Osteoblast (primary cell): ENCODE results near the gene HOMEZ. TPM values are rescaled to one million over a fixed set of nuclear protein-coding genes. Genes with fewer than 3 reads are reported as not detected.
"Not testable (repeated sequence)": the region's sequence is repeated elsewhere in the genome, so short reads cannot be mapped to it uniquely, and the experiment has no call there.

ENCODE experiments used
- DNase-seq: peaks from one replicate; pipeline ENCODE4 v3.0.0; 2011; ENCODE audit warnings: low spot score, mixed read lengths; ENCODE audit not compliant: insufficient read length; ENCODE audit errors: missing footprints
- H2AFZ ChIP-seq: 2 replicates; pipeline ENCODE4 v1.6.0; 2011; ENCODE audit warnings: mild to moderate bottlenecking, low read length
- H3K27ac ChIP-seq: 2 replicates; pipeline ENCODE4 v1.5.1; 2011; ENCODE audit warnings: mild to moderate bottlenecking, low read depth, low read length, moderate library complexity
- H3K27me3 ChIP-seq: 2 replicates; pipeline ENCODE4 v1.6.0; 2012; ENCODE audit warnings: mild to moderate bottlenecking, control low read depth, inconsistent platforms, low read length, moderate library complexity; ENCODE audit not compliant: insufficient read depth
- H3K36me3 ChIP-seq: 2 replicates; pipeline ENCODE4 v1.5.1; 2011; ENCODE audit warnings: mild to moderate bottlenecking, low read length, control low read depth, moderate library complexity; ENCODE audit not compliant: insufficient read depth
- H3K4me1 ChIP-seq: 2 replicates; pipeline ENCODE4 v1.5.1; 2011; ENCODE audit warnings: mild to moderate bottlenecking, low read length, control low read depth, moderate library complexity; ENCODE audit not compliant: insufficient read depth
- H3K4me2 ChIP-seq: 2 replicates; pipeline ENCODE4 v1.6.0; 2011; ENCODE audit warnings: mild to moderate bottlenecking, low read length; ENCODE audit not compliant: insufficient read depth
- H3K4me3 ChIP-seq: fragments of 200-600 bp; sonication (generic); 3 replicates; pipeline ENCODE4 v1.5.1; 2012; ENCODE audit warnings: mild to moderate bottlenecking, low read length, inconsistent platforms; ENCODE audit not compliant: insufficient read depth
- H3K79me2 ChIP-seq: 2 replicates; pipeline ENCODE4 v1.6.0; 2012; ENCODE audit warnings: mild to moderate bottlenecking, low read length, control low read depth, inconsistent platforms; ENCODE audit not compliant: insufficient read depth
- H3K9me3 ChIP-seq: 2 replicates; pipeline ENCODE4 v1.5.1; 2011; ENCODE audit warnings: low read depth, low read length, control low read depth
- H4K20me1 ChIP-seq: 2 replicates; pipeline ENCODE4 v1.6.0; 2012; ENCODE audit warnings: mild to moderate bottlenecking, low read length, control low read depth; ENCODE audit not compliant: insufficient read depth
- total RNA-seq: library from RNA; depleted of rRNA; stranded (reverse); fragments of >200 nt; gene quantifications from 2 replicates; pipeline ENCODE4 v1.2.3, GENCODE V29; 2012
- TF ChIP-seq, protein P1 (sequence below): IDR thresholded peaks from 2 replicates; pipeline ENCODE4 v1.5.1; 2011; ENCODE audit warnings: mild to moderate bottlenecking, low read depth, low read length, moderate library complexity; ENCODE audit errors: extremely low read depth

The HOMEZ gene
- total RNA-seq, 1 donor: 5.4 TPM

DNA sequence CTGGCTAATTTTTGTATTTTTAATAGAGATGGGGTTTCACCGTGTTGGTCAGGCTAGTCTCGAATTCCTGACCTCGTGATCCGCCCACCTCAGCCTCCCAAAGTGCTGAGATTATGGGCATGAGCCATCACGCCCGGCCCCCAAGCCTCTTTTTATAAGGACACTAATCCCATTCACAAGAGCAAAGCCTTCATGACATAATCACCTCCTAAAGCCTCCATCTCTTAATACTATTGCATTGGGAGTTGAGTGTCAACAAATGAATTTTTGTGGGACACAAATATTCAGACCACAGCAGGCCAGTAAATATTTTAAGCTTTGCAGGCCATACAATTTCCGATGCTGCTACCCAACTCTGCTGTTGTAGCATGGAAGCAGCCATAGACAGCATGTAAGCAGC, 37.3 kb downstream of the HOMEZ start:
- Histone ChIP-seq H3K4me1 (no peaks in the 10 kb centered on the region), H3K36me3 (no peaks in the 10 kb centered on the region), H3K4me3 (no peak overlapping the region), H3K27me3 (peaks cover 13% of the 10 kb centered on the region), H3K4me2 (no peak overlapping the region), H3K79me2 (no peaks in the 10 kb centered on the region), H2AFZ (no peak overlapping the region), H3K9me3 (no peaks in the 10 kb centered on the region), H4K20me1 (no peaks in the 10 kb centered on the region), H3K27ac (no peak overlapping the region)
- DNase-seq: no peak
- TF ChIP-seq, protein P1, sequence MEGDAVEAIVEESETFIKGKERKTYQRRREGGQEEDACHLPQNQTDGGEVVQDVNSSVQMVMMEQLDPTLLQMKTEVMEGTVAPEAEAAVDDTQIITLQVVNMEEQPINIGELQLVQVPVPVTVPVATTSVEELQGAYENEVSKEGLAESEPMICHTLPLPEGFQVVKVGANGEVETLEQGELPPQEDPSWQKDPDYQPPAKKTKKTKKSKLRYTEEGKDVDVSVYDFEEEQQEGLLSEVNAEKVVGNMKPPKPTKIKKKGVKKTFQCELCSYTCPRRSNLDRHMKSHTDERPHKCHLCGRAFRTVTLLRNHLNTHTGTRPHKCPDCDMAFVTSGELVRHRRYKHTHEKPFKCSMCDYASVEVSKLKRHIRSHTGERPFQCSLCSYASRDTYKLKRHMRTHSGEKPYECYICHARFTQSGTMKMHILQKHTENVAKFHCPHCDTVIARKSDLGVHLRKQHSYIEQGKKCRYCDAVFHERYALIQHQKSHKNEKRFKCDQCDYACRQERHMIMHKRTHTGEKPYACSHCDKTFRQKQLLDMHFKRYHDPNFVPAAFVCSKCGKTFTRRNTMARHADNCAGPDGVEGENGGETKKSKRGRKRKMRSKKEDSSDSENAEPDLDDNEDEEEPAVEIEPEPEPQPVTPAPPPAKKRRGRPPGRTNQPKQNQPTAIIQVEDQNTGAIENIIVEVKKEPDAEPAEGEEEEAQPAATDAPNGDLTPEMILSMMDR: no peak

DNA sequence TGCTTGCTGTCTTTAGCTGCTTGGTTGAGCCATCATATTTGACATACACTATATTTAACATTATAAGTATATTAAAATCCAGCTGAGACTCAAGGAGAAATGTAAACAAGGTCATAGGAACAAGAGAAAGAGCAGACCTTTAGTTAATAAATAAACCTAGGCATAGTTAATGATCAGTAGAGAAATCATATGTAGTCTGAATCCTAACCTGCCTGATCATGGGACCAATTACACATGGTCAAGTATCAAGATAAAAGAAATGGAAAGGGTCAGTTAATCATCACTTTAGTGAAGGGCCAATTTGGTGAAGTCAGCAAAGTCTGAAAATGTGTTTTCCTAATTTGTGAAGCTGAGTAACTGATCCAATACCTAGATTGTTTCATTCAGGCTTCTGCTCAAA, 40.6 kb downstream of the HOMEZ start:
- TF ChIP-seq, protein P1: no peak
- Histone ChIP-seq H3K79me2 (no peaks in the 10 kb centered on the region), H4K20me1 (no peaks in the 10 kb centered on the region), H3K4me1 (no peaks in the 10 kb centered on the region), H3K36me3 (no peaks in the 10 kb centered on the region), H3K4me2 (no peak overlapping the region), H3K27me3 (peaks cover 9% of the 10 kb centered on the region), H3K4me3 (no peak overlapping the region), H3K9me3 (no peaks in the 10 kb centered on the region), H2AFZ (no peak overlapping the region), H3K27ac (no peak overlapping the region)
- DNase-seq: no peak

DNA sequence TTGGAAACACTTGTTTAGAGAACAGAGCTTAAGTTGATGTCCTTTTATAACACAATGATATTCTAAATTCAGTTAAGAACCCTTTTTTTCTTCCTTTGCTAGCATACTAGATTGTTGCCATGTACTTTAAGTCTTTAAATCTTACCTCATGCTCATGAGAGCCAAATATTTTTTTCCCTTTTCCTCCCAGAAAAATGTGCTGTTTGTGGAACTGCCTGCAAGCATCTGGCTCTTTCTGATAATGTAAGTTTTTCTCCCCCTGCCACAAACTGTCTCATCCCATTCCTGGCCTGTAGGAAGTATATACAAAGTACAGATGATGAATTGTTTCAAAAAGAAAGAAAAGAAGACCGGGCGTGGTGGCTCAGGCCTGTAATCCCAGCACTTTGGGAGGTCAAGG, 42.9 kb downstream of the HOMEZ start:
- TF ChIP-seq, protein P1: no peak
- Histone ChIP-seq H4K20me1 (no peaks in the 10 kb centered on the region), H3K79me2 (no peaks in the 10 kb centered on the region), H2AFZ (no peak overlapping the region), H3K4me1 (peaks cover 3% of the 10 kb centered on the region), H3K36me3 (no peaks in the 10 kb centered on the region), H3K9me3 (no peaks in the 10 kb centered on the region), H3K27ac (no peak overlapping the region), H3K4me3 (no peak overlapping the region), H3K27me3 (peaks cover 2% of the 10 kb centered on the region), H3K4me2 (no peak overlapping the region)
- DNase-seq: no peak

DNA sequence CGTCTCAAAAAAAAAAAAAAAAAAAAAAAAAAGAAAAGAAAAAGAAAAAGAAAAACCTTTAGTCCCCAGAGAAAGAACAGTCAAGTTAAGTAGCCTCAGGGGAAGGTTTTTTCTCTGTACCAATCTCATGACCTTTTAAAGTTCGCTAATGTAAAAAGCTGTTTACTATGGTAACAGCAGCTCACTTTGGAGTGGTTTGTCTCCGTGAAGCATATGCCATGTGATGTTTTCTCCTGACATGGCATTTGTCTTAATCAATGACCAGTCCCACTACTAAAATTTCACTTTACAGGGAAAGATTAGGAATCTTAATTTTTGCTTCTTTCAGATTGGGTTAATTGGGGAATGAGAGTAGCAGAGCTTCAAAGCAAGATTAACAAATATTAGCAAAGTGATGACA, 43.9 kb downstream of the HOMEZ start:
- peaks cover 2% of the 10 kb centered on the region for H3K27me3 ChIP-seq
- H3K4me3 ChIP-seq: no peak overlapping the region
- H3K36me3 ChIP-seq: no peaks in the 10 kb centered on the region
- H3K4me2 ChIP-seq: no peak overlapping the region
- no peak overlapping the region for H3K27ac ChIP-seq
- DNase-seq: no peak
- no peaks in the 10 kb centered on the region for H3K9me3 ChIP-seq
- TF ChIP-seq, protein P1: no peak
- no peak overlapping the region for H2AFZ ChIP-seq
- H3K4me1 ChIP-seq: peaks cover 10% of the 10 kb centered on the region
- no peaks in the 10 kb centered on the region for H3K79me2 ChIP-seq
- no peaks in the 10 kb centered on the region for H4K20me1 ChIP-seq

DNA sequence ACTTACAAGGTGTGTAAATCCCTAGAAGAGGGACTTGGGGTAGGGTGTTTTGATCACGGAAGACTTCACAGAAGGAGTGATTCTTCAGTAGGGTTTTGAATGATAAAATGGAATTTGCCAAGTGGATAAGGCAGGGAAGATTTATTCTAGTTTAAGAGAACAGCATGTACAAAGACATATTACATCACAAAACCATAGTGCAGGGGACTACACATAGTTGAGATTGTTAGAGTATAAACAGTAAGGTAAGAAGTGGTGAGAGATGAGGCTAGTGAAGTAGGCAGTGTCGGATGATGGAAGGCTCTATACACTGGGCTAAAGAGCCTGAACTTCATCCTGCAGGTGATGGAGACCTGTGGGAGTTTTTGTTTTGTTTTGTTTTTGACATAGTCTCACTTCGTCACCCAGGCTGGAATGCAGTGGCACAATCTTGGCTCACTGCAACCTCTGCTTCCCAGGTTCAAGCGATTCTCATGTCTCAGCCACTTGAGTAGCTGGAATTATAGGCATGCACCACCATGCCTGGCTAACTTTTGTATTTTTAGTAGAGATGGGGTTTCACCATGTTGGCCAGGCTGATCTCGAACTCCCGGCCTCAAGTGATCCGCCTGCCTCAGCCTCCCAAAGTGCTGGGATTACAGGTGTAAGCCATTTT, 44.7 kb downstream of the HOMEZ start:
- H3K36me3 ChIP-seq, H2AFZ ChIP-seq, H3K79me2 ChIP-seq, H3K4me2 ChIP-seq, DNase-seq, H4K20me1 ChIP-seq, H3K4me1 ChIP-seq, H3K4me3 ChIP-seq, H3K9me3 ChIP-seq, H3K27me3 ChIP-seq, H3K27ac ChIP-seq: not testable (repeated sequence)
